CD4-positive, alpha-beta T cell (primary cell): ENCODE data around the gene CD40. TPM values are rescaled to one million over a fixed set of nuclear protein-coding genes. Genes with fewer than 3 reads are reported as not detected.

Experiments
- ATAC-seq: fragments of 200-7000 bp; cut with Tn5 transposase; one replicate; pipeline ENCODE4 v1.10.0; 2022; ENCODE audit warnings: mild to moderate bottlenecking; ENCODE audit not compliant: poor library complexity
- CTCF ChIA-PET: fragments of 350-600 bp; sonication (Branson Sonifier 250); formaldehyde crosslinking; loops from one replicate; lab custom pipeline; 2021; ENCODE audit warnings: antibody characterized with exemption, inconsistent platforms; lab: Charles Lee
- POLR2A ChIA-PET: fragments of 350-600 bp; sonication (Branson Sonifier 250); formaldehyde crosslinking; loops from one replicate; lab custom pipeline; 2021; ENCODE audit warnings: antibody characterized with exemption, inconsistent platforms; lab: Charles Lee
- DNase-seq, 14 experiments: peaks; one replicate each; pipeline ENCODE4 v3.0.0-alpha.2; 2013 to 2020; ENCODE audit warnings: mixed read lengths in 2 of 14
- H3K27ac ChIP-seq, 2 donors: one replicate each; pipeline versions ENCODE4 v1.5.1 to v1.7.0; 2013; ENCODE audit warnings: low read length in 2 of 2, low read depth in 1 of 2, mild to moderate bottlenecking in 1 of 2
- H3K27me3 ChIP-seq, 2 experiments: 1 replicate in 1 of 2; 2 replicates in 1 of 2; pipeline versions ENCODE4 v1.6.1 to v1.7.0; 2013; ENCODE audit warnings: low read length in 2 of 2, control low read depth in 1 of 2, mild to moderate bottlenecking in 1 of 2, moderate library complexity in 1 of 2; ENCODE audit not compliant: insufficient read depth in 2 of 2, control insufficient read depth in 1 of 2
- H3K36me3 ChIP-seq: one replicate; pipeline ENCODE4 v1.6.1; 2013; ENCODE audit warnings: low read length, control low read depth; ENCODE audit not compliant: insufficient read depth
- H3K4me1 ChIP-seq: one replicate; pipeline ENCODE4 v1.6.1; 2013; ENCODE audit warnings: low read length, control low read depth; ENCODE audit not compliant: insufficient read depth
- H3K4me3 ChIP-seq: one replicate; pipeline ENCODE4 v1.5.1; 2013; ENCODE audit warnings: mild to moderate bottlenecking, low read length, moderate library complexity
- H3K9me3 ChIP-seq, 2 experiments: 1 replicate in 1 of 2; 2 replicates in 1 of 2; pipeline versions ENCODE4 v1.6.1 to v1.7.0; 2013; ENCODE audit warnings: low read length in 2 of 2, mild to moderate bottlenecking in 2 of 2, control low read depth in 1 of 2, moderate library complexity in 1 of 2; ENCODE audit not compliant: control insufficient read depth in 1 of 2, insufficient read depth in 1 of 2
- H3K27ac Mint-ChIP-seq: one replicate; pipeline ENCODE4 v1.8.0; 2020; ENCODE audit warnings: mixed read lengths
- H3K27me3 Mint-ChIP-seq: one replicate; pipeline ENCODE4 v1.8.0; 2021; ENCODE audit warnings: mixed read lengths
- H3K36me3 Mint-ChIP-seq: one replicate; pipeline ENCODE4 v1.8.0; 2021; ENCODE audit warnings: low read depth, mixed read lengths
- H3K4me1 Mint-ChIP-seq: one replicate; pipeline ENCODE4 v1.8.0; 2021; ENCODE audit warnings: low read depth, mixed read lengths
- H3K4me3 Mint-ChIP-seq: one replicate; pipeline ENCODE4 v1.8.0; 2020; ENCODE audit warnings: mild to moderate bottlenecking, mixed read lengths
- H3K9me3 Mint-ChIP-seq: one replicate; pipeline ENCODE4 v1.8.0; 2020; ENCODE audit warnings: mixed read lengths
- CTCF ChIP-seq: fragments of 200-600 bp; IDR thresholded peaks from one replicate; pipeline ENCODE4 v1.8.0; 2022; ENCODE audit warnings: antibody characterized with exemption, mild to moderate bottlenecking
- intact Hi-C, 2 experiments: fragments of 100-400 bp; cut with DNase I in 1 of 2; cut with micrococcal nuclease in 1 of 2; formaldehyde crosslinking; loops; one replicate each; pipeline versions ENCODE4 v1.15.1 to v1.9.0; 2023 to 2025; cut with DNase I, micrococcal nuclease
- total RNA-seq, 174 experiments: library from RNA in 2 of 174; stranded (reverse) in 2 of 174; gene quantifications; one replicate each; pipeline ENCODE4 v1.2.3 and lab custom pipeline; 2021 to 2026

Gene CD40
- total RNA-seq, 2 experiments from 2014 or later: 1.0 to 1.2 TPM

- no peak for DNase-seq
- ChIA-PET CTCF (no interaction called here), POLR2A (no interaction called here)
- Histone ChIP-seq H3K27me3 (peaks cover 25 to 47% of the 10 kb centered on the region in 2 experiments), H3K4me1 (peaks cover 3% of the 10 kb centered on the region), H3K4me3 (no peak overlapping the region), H3K9me3 (peaks cover 0 to 7% of the 10 kb centered on the region in 2 experiments), H3K27ac (no peak overlapping the region), H3K36me3 (no peaks in the 10 kb centered on the region)
- Mint-ChIP-seq H3K27me3 (peaks cover 75% of the 10 kb centered on the region), H3K9me3 (no peaks in the 10 kb centered on the region), H3K27ac (no peak overlapping the region), H3K4me3 (no peak overlapping the region), H3K36me3 (no peaks in the 10 kb centered on the region), H3K4me1 (no peaks in the 10 kb centered on the region)
- ATAC-seq: no peak
- TF ChIP-seq CTCF: no peak
- intact Hi-C loops: loop anchor here in 1 of 2 experiments (10.0 kb wide), 2 partner anchors 187 to 367 kb away; no protein-coding TSS in a partner anchor
These were observed 53.8 kb downstream of the CD40 start for GRCh38 chr20:46171909-46172308.

GRCh38 chr20:46172455-46172854, 54.3 kb downstream of the CD40 start:
- peaks cover 0 to 7% of the 10 kb centered on the region in 2 experiments for H3K9me3 ChIP-seq
- ATAC-seq (no peak), DNase-seq (no peak)
- POLR2A ChIA-PET: no interaction called here
- peaks cover 79% of the 10 kb centered on the region for H3K27me3 Mint-ChIP-seq
- CTCF ChIA-PET: interaction anchor here (1.9 kb wide), 1 partner anchor 150 kb away, joined by 10 read pairs; no protein-coding TSS in a partner anchor
- intact Hi-C loops: loop anchor here in 1 of 2 experiments (10.0 kb wide), 2 partner anchors 188 to 368 kb away; no protein-coding TSS in a partner anchor
- H3K27ac Mint-ChIP-seq: no peak overlapping the region
- H3K4me1 ChIP-seq: peaks cover 3% of the 10 kb centered on the region
- no peak overlapping the region for H3K27ac ChIP-seq
- H3K4me1 Mint-ChIP-seq: no peaks in the 10 kb centered on the region
- TF ChIP-seq CTCF: no peak
- no peaks in the 10 kb centered on the region for H3K36me3 ChIP-seq
- H3K9me3 Mint-ChIP-seq: no peaks in the 10 kb centered on the region
- no peaks in the 10 kb centered on the region for H3K36me3 Mint-ChIP-seq
- no peak overlapping the region for H3K4me3 Mint-ChIP-seq
- peaks cover 25 to 44% of the 10 kb centered on the region in 2 experiments for H3K27me3 ChIP-seq
- no peak overlapping the region for H3K4me3 ChIP-seq

- H3K4me1 ChIP-seq: peaks cover 3% of the 10 kb centered on the region
- H3K9me3 Mint-ChIP-seq: no peaks in the 10 kb centered on the region
- intact Hi-C loops: loop anchor here in 1 of 2 experiments (10.0 kb wide), 2 partner anchors 188 to 368 kb away; no protein-coding TSS in a partner anchor
- no peak overlapping the region for H3K4me3 ChIP-seq
- ATAC-seq: no peak
- no peaks in the 10 kb centered on the region for H3K36me3 Mint-ChIP-seq
- POLR2A ChIA-PET: interaction anchor here (0.6 kb wide), 1 partner anchor 159 kb away, joined by 3 read pairs; no protein-coding TSS in a partner anchor
- H3K9me3 ChIP-seq: peaks cover 0 to 7% of the 10 kb centered on the region in 2 experiments
- no peak for TF ChIP-seq CTCF
- H3K27ac ChIP-seq: no peak overlapping the region
- DNase-seq: no peak
- CTCF ChIA-PET: interaction anchor here (1.9 kb wide), 1 partner anchor 150 kb away, joined by 10 read pairs; no protein-coding TSS in a partner anchor
- H3K27ac Mint-ChIP-seq: no peak overlapping the region
- H3K27me3 ChIP-seq: peaks cover 25 to 44% of the 10 kb centered on the region in 2 experiments
- H3K36me3 ChIP-seq: no peaks in the 10 kb centered on the region
- no peaks in the 10 kb centered on the region for H3K4me1 Mint-ChIP-seq
- peaks cover 85% of the 10 kb centered on the region for H3K27me3 Mint-ChIP-seq
- no peak overlapping the region for H3K4me3 Mint-ChIP-seq
These were observed 54.9 kb downstream of the CD40 start for GRCh38 chr20:46172961-46173536.
